Bronchial epithelial cell (primary cell): ENCODE data around the gene PPP2R5C. TPM values are rescaled to one million over a fixed set of nuclear protein-coding genes. Genes with fewer than 3 reads are reported as not detected.

Experiments used
- DNase-seq: peaks from one replicate; pipeline ENCODE4 v3.0.0-alpha.2; 2010; ENCODE audit warnings: low read depth
- FAIRE-seq: peaks from 2 replicates; lab custom pipeline; 2011; peaks lifted over from hg19 to GRCh38; lab: Jason Lieb, UNC
- H3K27me3 ChIP-seq: 2 replicates; pipeline ENCODE4 v1.5.1; 2011; ENCODE audit warnings: low read length; ENCODE audit not compliant: control insufficient read depth, insufficient read depth
- H3K36me3 ChIP-seq: 2 replicates; pipeline ENCODE4 v1.5.1; 2011; ENCODE audit warnings: low read length; ENCODE audit not compliant: control insufficient read depth, insufficient read depth
- H3K4me3 ChIP-seq: 2 replicates; pipeline ENCODE4 v1.5.1; 2011; ENCODE audit warnings: mild to moderate bottlenecking, low read depth, low read length, control low read depth
- CTCF ChIP-seq: IDR thresholded peaks from 2 replicates; pipeline ENCODE4 v1.5.1; 2011; ENCODE audit warnings: mild to moderate bottlenecking, moderate library complexity, low read length, control low read depth, inconsistent platforms; ENCODE audit not compliant: insufficient read depth, severe bottlenecking
- total RNA-seq: library from RNA; depleted of rRNA; stranded (reverse); fragments of >200 nt; gene quantifications from 2 replicates; pipeline ENCODE4 v1.2.1, GENCODE V29; 2014

The PPP2R5C gene
- total RNA-seq, 1 donor from 2014 or later = 71.3 TPM

- no peak for TF ChIP-seq CTCF
- H3K27me3 ChIP-seq = no peaks in the 10 kb centered on the region
- DNase-seq (no peak), FAIRE-seq (peak; percentile 89)
- H3K4me3 ChIP-seq = no peak overlapping the region
- H3K36me3 ChIP-seq = peaks cover 3% of the 10 kb centered on the region
Observed at GRCh38 chr14:101853455-101854018, 92.0 kb downstream of the PPP2R5C start.

- Histone ChIP-seq H3K36me3 (peaks cover 3% of the 10 kb centered on the region), H3K4me3 (no peak overlapping the region), H3K27me3 (no peaks in the 10 kb centered on the region)
- FAIRE-seq (no peak), DNase-seq (peak; percentile 34)
- TF ChIP-seq CTCF = no peak
Observed at GRCh38 chr14:101854366-101854765, 92.9 kb downstream of the PPP2R5C start.

GRCh38 chr14:101855958-101856357, 94.4 kb downstream of the PPP2R5C start:
- peak; percentile 27 for DNase-seq
- FAIRE-seq = peak; percentile 70

GRCh38 chr14:101856536-101856935, 95.0 kb downstream of the PPP2R5C start:
- no peaks in the 10 kb centered on the region for H3K27me3 ChIP-seq
- H3K36me3 ChIP-seq = peaks cover 5% of the 10 kb centered on the region
- FAIRE-seq = no peak
- no peak for TF ChIP-seq CTCF
- DNase-seq = no peak
- no peak overlapping the region for H3K4me3 ChIP-seq

More at GRCh38 chr14:101855958-101856357, 94.4 kb downstream of the PPP2R5C start:
- H3K4me3 ChIP-seq = no peak overlapping the region
- H3K27me3 ChIP-seq = no peaks in the 10 kb centered on the region
- peaks cover 5% of the 10 kb centered on the region for H3K36me3 ChIP-seq
- TF ChIP-seq CTCF = no peak

- H3K27me3 ChIP-seq = no peaks in the 10 kb centered on the region
- FAIRE-seq (no peak), DNase-seq (peak; percentile 4)
- H3K36me3 ChIP-seq = peaks cover 7% of the 10 kb centered on the region
- H3K4me3 ChIP-seq = no peak overlapping the region
- TF ChIP-seq CTCF = no peak
Observed at GRCh38 chr14:101857226-101857625, 95.7 kb downstream of the PPP2R5C start.
